Measurements from ENCODE around the gene MYO16. TPM values are rescaled to one million over a fixed set of nuclear protein-coding genes. Genes with fewer than 3 reads are reported as not detected.

Gene MYO16
- total and polyA plus RNA-seq, 4 experiments from 2014 or later, result 0.54 to 14.9 (median 6.3) TPM

DNA sequence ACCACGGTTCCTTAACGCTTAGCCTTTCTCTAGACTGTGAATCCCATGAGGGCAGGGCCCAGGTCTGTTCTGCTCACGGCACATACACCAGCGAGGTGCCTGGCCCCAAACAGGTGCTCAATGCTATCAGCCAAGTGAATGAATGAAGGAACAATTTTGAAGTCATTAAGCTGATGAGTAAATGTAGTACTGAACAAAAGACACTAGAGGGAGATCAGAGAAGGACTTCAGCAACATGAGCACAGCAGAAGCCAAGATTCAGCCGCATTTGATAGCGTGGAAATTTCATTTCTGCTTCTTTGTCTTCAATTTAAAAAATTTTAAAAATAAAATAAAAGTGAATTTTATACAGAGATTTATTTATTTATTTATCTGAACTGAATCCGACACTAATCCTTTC is 20.1 kb upstream of the MYO16 start:
- Histone ChIP-seq H3K4me1 (ENCODE audit: insufficient read depth, low read length) (no peaks in the 10 kb centered on the region), H3K9me3 (ENCODE audit: control insufficient read depth in 1 of 2, low read length in 2 of 2) (peaks cover 0 to 5% of the 10 kb centered on the region in 2 donors), H3K4me3 (ENCODE audit: low read length in 2 of 2) (no peak overlapping the region), H3K27me3 (ENCODE audit: insufficient read depth, low read length) (no peaks in the 10 kb centered on the region), H3K36me3 (ENCODE audit: insufficient read depth, low read length) (no peaks in the 10 kb centered on the region), H3K27ac (ENCODE audit: low read depth, low read length) (no peak overlapping the region)
- POLR2A ChIA-PET (ENCODE audit: partially characterized antibody), result no interaction called here
- no peak overlapping the region for H3K4me3 Mint-ChIP-seq
- H3K36me3 Mint-ChIP-seq, result peaks cover 8 to 12% of the 10 kb centered on the region in 2 donors
- no peak overlapping the region for H3K27ac Mint-ChIP-seq
- intact Hi-C loops (cut with micrococcal nuclease), result no loop called here
- H3K4me1 Mint-ChIP-seq, result no peaks in the 10 kb centered on the region
- peaks cover 4 to 35% (median 19%) of the 10 kb centered on the region in 8 donors for H3K9me3 Mint-ChIP-seq
- DNase-seq, result no peak
- CTCF ChIA-PET (ENCODE audit: partially characterized antibody), result no interaction called here
- peaks cover 0 to 3% of the 10 kb centered on the region in 2 donors for H3K27me3 Mint-ChIP-seq

DNA sequence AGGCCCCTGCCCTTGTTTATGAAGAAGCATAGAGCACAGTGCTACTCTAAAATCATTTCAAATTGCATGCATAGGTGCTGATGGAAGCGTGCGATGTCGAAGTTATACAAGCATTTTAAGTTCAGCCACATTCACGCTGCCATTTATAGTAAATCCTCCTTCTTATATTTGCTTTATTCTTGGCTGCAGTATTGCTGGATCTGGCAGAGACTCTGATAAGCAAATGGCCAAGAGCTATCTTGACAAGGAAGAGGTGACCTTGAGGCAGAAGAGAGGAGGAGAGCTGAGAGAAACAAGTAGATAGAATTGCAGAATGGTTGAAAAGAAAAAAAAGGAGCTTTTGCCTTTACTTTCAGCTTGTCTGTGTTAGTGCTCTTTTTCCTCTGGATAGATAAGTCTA is 18.9 kb upstream of the MYO16 start:
- H3K9me3 ChIP-seq (ENCODE audit: control insufficient read depth in 1 of 2, low read length in 2 of 2), result peaks cover 0 to 5% of the 10 kb centered on the region in 2 donors
- intact Hi-C loops (cut with micrococcal nuclease), result no loop called here
- H3K4me1 ChIP-seq (ENCODE audit: insufficient read depth, low read length), result no peaks in the 10 kb centered on the region
- H3K36me3 ChIP-seq (ENCODE audit: insufficient read depth, low read length), result no peaks in the 10 kb centered on the region
- ChIA-PET POLR2A (ENCODE audit: partially characterized antibody) (no interaction called here), CTCF (ENCODE audit: partially characterized antibody) (no interaction called here)
- peaks cover 0 to 3% of the 10 kb centered on the region in 2 donors for H3K27me3 Mint-ChIP-seq
- no peak overlapping the region for H3K4me3 Mint-ChIP-seq
- no peak for DNase-seq
- no peak overlapping the region for H3K4me3 ChIP-seq (ENCODE audit: low read length in 2 of 2)
- no peak overlapping the region for H3K27ac ChIP-seq (ENCODE audit: low read depth, low read length)
- H3K4me1 Mint-ChIP-seq, result no peaks in the 10 kb centered on the region
- H3K27me3 ChIP-seq (ENCODE audit: insufficient read depth, low read length), result no peaks in the 10 kb centered on the region
- H3K27ac Mint-ChIP-seq, result no peak overlapping the region
- H3K9me3 Mint-ChIP-seq, result peaks cover 4 to 29% (median 17%) of the 10 kb centered on the region in 8 donors
- H3K36me3 Mint-ChIP-seq, result peaks cover 6 to 8% of the 10 kb centered on the region in 2 donors

DNA sequence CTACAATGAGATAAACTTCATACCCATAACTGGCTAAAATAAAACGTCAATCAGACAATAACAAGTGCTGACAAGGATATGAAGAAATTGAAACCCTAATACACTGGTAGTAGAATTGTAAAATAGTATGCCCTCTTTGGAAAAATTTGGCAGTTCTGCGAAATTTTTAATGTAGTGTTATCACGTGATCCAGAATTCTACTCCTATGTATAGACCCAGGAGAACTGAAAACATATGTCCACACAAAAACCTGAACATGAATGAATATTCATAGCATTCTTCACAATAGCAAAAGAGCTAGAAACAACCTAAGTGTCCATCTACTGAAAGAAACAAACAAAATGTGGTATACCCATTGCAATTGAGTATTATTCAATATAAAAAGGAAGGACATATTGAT is 14.2 kb upstream of the MYO16 start:
- Mint-ChIP-seq H3K9me3 (peaks cover 0 to 2% (median 0%) of the 10 kb centered on the region in 8 donors), H3K27ac (no peak overlapping the region), H3K4me1 (no peaks in the 10 kb centered on the region), H3K36me3 (no peaks in the 10 kb centered on the region), H3K4me3 (no peak overlapping the region), H3K27me3 (no peaks in the 10 kb centered on the region)
- Histone ChIP-seq H3K27me3 (ENCODE audit: insufficient read depth, low read length) (no peaks in the 10 kb centered on the region), H3K4me1 (ENCODE audit: insufficient read depth, low read length) (no peaks in the 10 kb centered on the region), H3K9me3 (ENCODE audit: control insufficient read depth in 1 of 2, low read length in 2 of 2) (no peaks in the 10 kb centered on the region), H3K27ac (ENCODE audit: low read depth, low read length) (no peak overlapping the region), H3K4me3 (ENCODE audit: low read length in 2 of 2) (no peak overlapping the region), H3K36me3 (ENCODE audit: insufficient read depth, low read length) (no peaks in the 10 kb centered on the region)
- intact Hi-C loops (cut with micrococcal nuclease), result no loop called here
- ChIA-PET CTCF (ENCODE audit: partially characterized antibody) (no interaction called here), POLR2A (ENCODE audit: partially characterized antibody) (no interaction called here)
- no peak for DNase-seq

DNA sequence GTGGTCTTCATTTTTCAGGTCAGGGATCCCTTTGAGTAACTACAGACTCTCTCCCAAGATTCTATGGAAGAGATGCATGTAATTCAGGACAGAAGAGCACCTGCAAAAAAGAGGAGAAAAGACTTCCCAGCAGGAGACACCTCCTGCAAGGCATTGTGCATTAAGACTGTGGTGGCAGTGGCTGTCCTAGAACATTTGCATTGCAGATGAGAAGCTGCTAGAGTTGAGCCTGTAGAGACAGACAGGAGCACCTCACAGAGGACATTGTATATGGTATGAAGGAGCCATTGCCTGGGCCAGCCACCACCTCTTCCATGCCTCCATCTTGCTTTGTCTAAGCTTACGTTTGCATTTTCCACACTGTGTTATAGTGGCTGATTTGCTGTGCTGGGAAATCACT is 11.2 kb upstream of the MYO16 start:
- Histone ChIP-seq H3K36me3 (ENCODE audit: insufficient read depth, low read length) (no peaks in the 10 kb centered on the region), H3K4me1 (ENCODE audit: insufficient read depth, low read length) (no peaks in the 10 kb centered on the region), H3K4me3 (ENCODE audit: low read length in 2 of 2) (no peak overlapping the region), H3K27ac (ENCODE audit: low read depth, low read length) (no peak overlapping the region), H3K27me3 (ENCODE audit: insufficient read depth, low read length) (no peaks in the 10 kb centered on the region), H3K9me3 (ENCODE audit: control insufficient read depth in 1 of 2, low read length in 2 of 2) (no peaks in the 10 kb centered on the region)
- Mint-ChIP-seq H3K27me3 (peaks cover 0 to 3% of the 10 kb centered on the region in 2 donors), H3K27ac (no peak overlapping the region), H3K9me3 (peaks cover 0 to 5% (median 0%) of the 10 kb centered on the region in 8 donors), H3K4me1 (no peaks in the 10 kb centered on the region), H3K36me3 (no peaks in the 10 kb centered on the region), H3K4me3 (no peak overlapping the region)
- intact Hi-C loops (cut with micrococcal nuclease), result no loop called here
- ChIA-PET CTCF (ENCODE audit: partially characterized antibody) (no interaction called here), POLR2A (ENCODE audit: partially characterized antibody) (no interaction called here)
- no peak for DNase-seq

DNA sequence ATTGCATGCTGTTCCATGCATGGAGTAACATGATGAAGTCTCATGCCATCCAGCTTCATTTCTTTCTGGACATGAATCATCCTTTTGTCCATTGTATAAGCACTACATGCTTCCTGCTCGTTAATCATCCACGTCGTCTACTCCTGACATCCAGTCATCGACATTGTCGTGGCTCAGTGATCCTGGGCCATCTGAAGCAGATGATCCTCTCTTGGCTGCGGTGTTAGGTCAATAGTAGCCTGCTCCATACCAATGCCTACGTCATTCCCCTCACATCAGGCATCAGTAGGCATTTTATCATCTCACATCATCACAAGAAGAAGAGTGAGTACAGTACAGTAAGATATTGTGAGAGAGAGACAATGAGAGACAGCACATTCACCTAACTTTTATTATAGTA is 7.9 kb upstream of the MYO16 start:
- no peaks in the 10 kb centered on the region for H3K9me3 ChIP-seq (ENCODE audit: control insufficient read depth in 1 of 2, low read length in 2 of 2)
- CTCF ChIA-PET (ENCODE audit: partially characterized antibody), result no interaction called here
- no peak overlapping the region for H3K27ac Mint-ChIP-seq

DNA sequence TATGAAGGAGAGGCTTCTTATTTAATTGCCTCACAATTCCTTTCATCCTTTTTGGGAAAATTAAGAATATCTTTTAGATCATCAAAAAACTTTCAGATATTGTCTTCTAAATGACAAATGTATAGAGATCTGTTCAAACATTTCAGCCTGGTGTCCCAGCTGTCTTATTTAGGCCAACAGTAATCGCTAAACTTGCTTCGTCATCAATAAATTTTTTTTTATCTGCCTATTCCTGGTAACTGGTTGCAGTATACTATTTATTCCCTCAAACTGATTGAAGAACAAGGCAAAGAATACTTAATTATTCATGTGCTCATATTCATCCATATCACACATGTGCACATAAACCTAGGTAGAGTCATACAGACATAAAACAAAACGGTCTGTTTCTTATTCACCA is 5.3 kb upstream of the MYO16 start:
- H3K4me3 Mint-ChIP-seq, result no peak overlapping the region
- no peaks in the 10 kb centered on the region for H3K4me1 Mint-ChIP-seq
- no peaks in the 10 kb centered on the region for H3K27me3 ChIP-seq (ENCODE audit: insufficient read depth, low read length)
- DNase-seq, result no peak
- peaks cover 0 to 21% (median 8%) of the 10 kb centered on the region in 8 donors for H3K9me3 Mint-ChIP-seq
- H3K36me3 ChIP-seq (ENCODE audit: insufficient read depth, low read length), result no peaks in the 10 kb centered on the region
- H3K9me3 ChIP-seq (ENCODE audit: control insufficient read depth in 1 of 2, low read length in 2 of 2), result no peaks in the 10 kb centered on the region
- intact Hi-C loops (cut with micrococcal nuclease), result no loop called here
- H3K4me3 ChIP-seq (ENCODE audit: low read length in 2 of 2), result no peak overlapping the region
- H3K36me3 Mint-ChIP-seq, result no peaks in the 10 kb centered on the region
- peaks cover 0 to 3% of the 10 kb centered on the region in 2 donors for H3K27me3 Mint-ChIP-seq
- POLR2A ChIA-PET (ENCODE audit: partially characterized antibody), result no interaction called here
- CTCF ChIA-PET (ENCODE audit: partially characterized antibody), result no interaction called here
- no peak overlapping the region for H3K27ac Mint-ChIP-seq
- H3K4me1 ChIP-seq (ENCODE audit: insufficient read depth, low read length), result no peaks in the 10 kb centered on the region
- H3K27ac ChIP-seq (ENCODE audit: low read depth, low read length), result no peak overlapping the region

More for the DNA sequence above, 7.9 kb upstream of the MYO16 start:
- Mint-ChIP-seq H3K36me3 (no peaks in the 10 kb centered on the region), H3K4me1 (no peaks in the 10 kb centered on the region), H3K9me3 (peaks cover 0 to 21% (median 8%) of the 10 kb centered on the region in 8 donors), H3K4me3 (no peak overlapping the region), H3K27me3 (peaks cover 0 to 3% of the 10 kb centered on the region in 2 donors)
- H3K36me3 ChIP-seq (ENCODE audit: insufficient read depth, low read length), result no peaks in the 10 kb centered on the region
- intact Hi-C loops (cut with micrococcal nuclease), result no loop called here
- POLR2A ChIA-PET (ENCODE audit: partially characterized antibody), result no interaction called here
- no peak overlapping the region for H3K4me3 ChIP-seq (ENCODE audit: low read length in 2 of 2)
- DNase-seq, result no peak
- no peaks in the 10 kb centered on the region for H3K4me1 ChIP-seq (ENCODE audit: insufficient read depth, low read length)
- no peak overlapping the region for H3K27ac ChIP-seq (ENCODE audit: low read depth, low read length)
- no peaks in the 10 kb centered on the region for H3K27me3 ChIP-seq (ENCODE audit: insufficient read depth, low read length)

DNA sequence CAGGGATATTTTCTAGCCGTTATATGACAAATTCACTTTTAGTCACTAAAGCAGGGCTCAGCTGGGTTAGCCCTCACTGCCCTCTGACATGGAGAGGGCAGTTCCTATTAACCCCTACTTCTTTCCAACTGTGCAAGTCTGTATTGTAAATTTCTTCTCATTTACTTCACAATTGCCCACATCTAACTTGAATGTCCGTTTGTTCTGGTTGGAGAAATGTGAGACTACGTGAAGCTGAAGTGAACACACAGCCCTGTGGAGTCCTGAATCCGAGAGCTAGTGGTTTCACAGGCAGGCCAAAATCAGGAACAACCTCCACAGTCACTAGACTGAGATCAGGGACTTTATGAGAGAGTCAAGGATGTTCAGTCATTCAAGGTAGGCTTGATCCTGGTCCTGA is 4.4 kb upstream of the MYO16 start:
- H3K9me3 ChIP-seq (ENCODE audit: control insufficient read depth in 1 of 2, low read length in 2 of 2), result no peaks in the 10 kb centered on the region
- H3K27ac Mint-ChIP-seq, result no peak overlapping the region
- POLR2A ChIA-PET (ENCODE audit: partially characterized antibody), result no interaction called here

DNA sequence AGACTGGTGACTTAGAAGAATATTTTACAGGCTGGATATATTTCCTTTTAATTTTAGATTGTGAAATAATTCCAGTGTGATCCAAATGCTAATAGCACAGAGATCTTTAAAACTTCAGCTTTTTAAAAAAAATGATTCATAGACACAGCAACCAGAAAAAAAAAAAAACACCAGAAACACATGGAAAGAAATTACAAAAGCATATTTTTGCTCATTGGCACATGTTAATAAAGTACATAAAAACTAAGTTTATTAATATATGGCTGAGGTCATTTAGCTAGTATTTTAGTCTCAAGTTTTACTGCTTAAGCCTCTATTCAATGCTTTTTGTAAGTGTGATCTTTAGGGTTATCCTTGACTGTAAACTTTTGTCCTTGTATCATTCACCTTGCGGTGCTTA is 577 bp downstream of the MYO16 start:
- no peak overlapping the region for H3K4me3 Mint-ChIP-seq
- H3K27ac ChIP-seq (ENCODE audit: low read depth, low read length), result no peak overlapping the region
- H3K9me3 Mint-ChIP-seq, result peaks cover 0 to 10% (median 6%) of the 10 kb centered on the region in 8 donors
- no peaks in the 10 kb centered on the region for H3K4me1 ChIP-seq (ENCODE audit: insufficient read depth, low read length)
- DNase-seq, result no peak
- no peaks in the 10 kb centered on the region for H3K9me3 ChIP-seq (ENCODE audit: control insufficient read depth in 1 of 2, low read length in 2 of 2)
- peaks cover 0 to 1% of the 10 kb centered on the region in 2 donors for H3K36me3 Mint-ChIP-seq
- intact Hi-C loops (cut with micrococcal nuclease), result no loop called here
- ChIA-PET POLR2A (ENCODE audit: partially characterized antibody) (no interaction called here), CTCF (ENCODE audit: partially characterized antibody) (interaction anchor here (0.9 kb wide), 1 partner anchor 287 kb away, joined by 3 read pairs; no protein-coding TSS in a partner anchor)
- no peak overlapping the region for H3K4me3 ChIP-seq (ENCODE audit: low read length in 2 of 2)
- no peak overlapping the region for H3K27ac Mint-ChIP-seq
- H3K36me3 ChIP-seq (ENCODE audit: insufficient read depth, low read length), result no peaks in the 10 kb centered on the region
- H3K27me3 ChIP-seq (ENCODE audit: insufficient read depth, low read length), result no peaks in the 10 kb centered on the region
- peaks cover 0 to 3% (median 0%) of the 10 kb centered on the region in 4 donors for H3K4me1 Mint-ChIP-seq
- no peaks in the 10 kb centered on the region for H3K27me3 Mint-ChIP-seq

More for the DNA sequence above, 4.4 kb upstream of the MYO16 start:
- Histone ChIP-seq H3K27ac (ENCODE audit: low read depth, low read length) (no peak overlapping the region), H3K4me3 (ENCODE audit: low read length in 2 of 2) (no peak overlapping the region), H3K4me1 (ENCODE audit: insufficient read depth, low read length) (no peaks in the 10 kb centered on the region), H3K36me3 (ENCODE audit: insufficient read depth, low read length) (no peaks in the 10 kb centered on the region), H3K27me3 (ENCODE audit: insufficient read depth, low read length) (no peaks in the 10 kb centered on the region)
- DNase-seq, result no peak
- Mint-ChIP-seq H3K27me3 (peaks cover 0 to 3% of the 10 kb centered on the region in 2 donors), H3K4me3 (no peak overlapping the region), H3K4me1 (no peaks in the 10 kb centered on the region), H3K36me3 (no peaks in the 10 kb centered on the region), H3K9me3 (peaks cover 0 to 21% (median 8%) of the 10 kb centered on the region in 8 donors)
- intact Hi-C loops (cut with micrococcal nuclease), result no loop called here
- CTCF ChIA-PET (ENCODE audit: partially characterized antibody), result no interaction called here

Measured in CD4-positive, alpha-beta memory T cell (primary cell).